Left lung (tissue), 10 donors: ENCODE results near the gene SP6. TPM values are rescaled to one million over a fixed set of nuclear protein-coding genes. Genes with fewer than 3 reads are reported as not detected.
A peak's percentile ranks its signal among the peaks of the same experiment; 100 is the strongest.

Source experiments
- ATAC-seq: fragments of 200-7000 bp; cut with Tn5 transposase; one replicate; pipeline ENCODE4 v1.9.1; 2020; ENCODE audit warnings: moderate library complexity
- DNase-seq, 4 donors: peaks; one replicate each; pipeline ENCODE4 v3.0.0-alpha.2; 2013 to 2020
- H3K27ac ChIP-seq, 2 donors: fragments of 200-600 bp; sonication (generic) in 1 of 2; one replicate each; pipeline versions ENCODE4 v1.5.0 to v1.8.0; 2020 to 2021
- H3K27me3 ChIP-seq, 2 donors: fragments of 200-600 bp; sonication (generic) in 1 of 2; one replicate each; pipeline versions ENCODE4 v1.5.0 to v1.8.0; 2020 to 2021
- H3K36me3 ChIP-seq, 2 donors: fragments of 200-600 bp; sonication (generic) in 1 of 2; one replicate each; pipeline versions ENCODE4 v1.5.0 to v1.8.0; 2020 to 2021
- H3K4me1 ChIP-seq, 2 donors: fragments of 200-600 bp; one replicate each; pipeline ENCODE4 v1.8.0; 2021
- H3K4me3 ChIP-seq, 2 donors: fragments of 200-600 bp; sonication (generic) in 1 of 2; one replicate each; pipeline versions ENCODE4 v1.5.0 to v1.8.0; 2020 to 2021; ENCODE audit warnings: mild to moderate bottlenecking in 1 of 2
- H3K9me3 ChIP-seq, 2 donors: fragments of 200-600 bp; sonication (generic) in 1 of 2; one replicate each; pipeline versions ENCODE4 v1.5.0 to v1.8.0; 2020 to 2021
- intact Hi-C, 2 donors: fragments of 100-400 bp; cut with DNase I; formaldehyde crosslinking; loops; one replicate each; pipeline versions ENCODE4 v1.11.2 to v1.14.2; 2022
- polyA plus RNA-seq, 6 donors: library from polyadenylated mRNA; unstranded; fragments of 120-200 nt; gene quantifications; one replicate each; pipeline ENCODE4 v1.2.1, GENCODE V29; 2013; ENCODE audit not compliant: insufficient read length in 6 of 6
- total RNA-seq, 2 donors: library from RNA; stranded (reverse); fragmentation: NEBNext Ultra II Directional; extraction: Animal tissue kit (Norgen Biotek cat#: 25700); gene quantifications; one replicate each; pipeline ENCODE4 v1.2.1, GENCODE V29; 2021
- TF ChIP-seq, protein P1 (sequence below), 2 donors: fragments of 200-600 bp; sonication (generic) in 1 of 2; IDR thresholded peaks; one replicate each; pipeline versions ENCODE4 v1.5.0 to v1.8.0; 2021; ENCODE audit warnings: antibody characterized with exemption in 2 of 2
- donor health status: DM: no; HTN: yes; CAD: no.
- donor health status: DM: no; HTN: no; CAD: no.

The SP6 gene
- total and polyA plus RNA-seq, 8 donors = 0.79 to 6.7 (median 4.5) TPM

- intact Hi-C loops = no loop called here
- peak; percentile 83 for ATAC-seq
- Histone ChIP-seq H3K4me1 (peaks cover 0 to 10% of the 10 kb centered on the region in 2 donors), H3K27me3 (no peaks in the 10 kb centered on the region), H3K36me3 (peaks cover 0 to 80% of the 10 kb centered on the region in 2 donors), H3K27ac (peak overlapping the region; percentile 26 to 43), H3K4me3 (no peak overlapping the region), H3K9me3 (no peaks in the 10 kb centered on the region)
- peak in 3 of 4 donors; percentile 24 to 82 (median 76) for DNase-seq
- TF ChIP-seq, protein P1, sequence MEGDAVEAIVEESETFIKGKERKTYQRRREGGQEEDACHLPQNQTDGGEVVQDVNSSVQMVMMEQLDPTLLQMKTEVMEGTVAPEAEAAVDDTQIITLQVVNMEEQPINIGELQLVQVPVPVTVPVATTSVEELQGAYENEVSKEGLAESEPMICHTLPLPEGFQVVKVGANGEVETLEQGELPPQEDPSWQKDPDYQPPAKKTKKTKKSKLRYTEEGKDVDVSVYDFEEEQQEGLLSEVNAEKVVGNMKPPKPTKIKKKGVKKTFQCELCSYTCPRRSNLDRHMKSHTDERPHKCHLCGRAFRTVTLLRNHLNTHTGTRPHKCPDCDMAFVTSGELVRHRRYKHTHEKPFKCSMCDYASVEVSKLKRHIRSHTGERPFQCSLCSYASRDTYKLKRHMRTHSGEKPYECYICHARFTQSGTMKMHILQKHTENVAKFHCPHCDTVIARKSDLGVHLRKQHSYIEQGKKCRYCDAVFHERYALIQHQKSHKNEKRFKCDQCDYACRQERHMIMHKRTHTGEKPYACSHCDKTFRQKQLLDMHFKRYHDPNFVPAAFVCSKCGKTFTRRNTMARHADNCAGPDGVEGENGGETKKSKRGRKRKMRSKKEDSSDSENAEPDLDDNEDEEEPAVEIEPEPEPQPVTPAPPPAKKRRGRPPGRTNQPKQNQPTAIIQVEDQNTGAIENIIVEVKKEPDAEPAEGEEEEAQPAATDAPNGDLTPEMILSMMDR (IDR thresholded peaks at IDR 0.05) = no peak
Observed at GRCh38 chr17:47810200-47810821, 40.7 kb downstream of the SP6 start.

GRCh38 chr17:47808830-47809480 is 42.0 kb downstream of the SP6 start:
- peaks cover 0 to 10% of the 10 kb centered on the region in 2 donors for H3K4me1 ChIP-seq
- DNase-seq (no peak), ATAC-seq (no peak)
- H3K27me3 ChIP-seq = no peaks in the 10 kb centered on the region
- H3K9me3 ChIP-seq = no peaks in the 10 kb centered on the region
- TF ChIP-seq, protein P1 (IDR thresholded peaks at IDR 0.05) = no peak
- intact Hi-C loops = no loop called here
- no peak overlapping the region for H3K4me3 ChIP-seq
- no peak overlapping the region for H3K27ac ChIP-seq
- peaks cover 0 to 66% of the 10 kb centered on the region in 2 donors for H3K36me3 ChIP-seq

DNA sequence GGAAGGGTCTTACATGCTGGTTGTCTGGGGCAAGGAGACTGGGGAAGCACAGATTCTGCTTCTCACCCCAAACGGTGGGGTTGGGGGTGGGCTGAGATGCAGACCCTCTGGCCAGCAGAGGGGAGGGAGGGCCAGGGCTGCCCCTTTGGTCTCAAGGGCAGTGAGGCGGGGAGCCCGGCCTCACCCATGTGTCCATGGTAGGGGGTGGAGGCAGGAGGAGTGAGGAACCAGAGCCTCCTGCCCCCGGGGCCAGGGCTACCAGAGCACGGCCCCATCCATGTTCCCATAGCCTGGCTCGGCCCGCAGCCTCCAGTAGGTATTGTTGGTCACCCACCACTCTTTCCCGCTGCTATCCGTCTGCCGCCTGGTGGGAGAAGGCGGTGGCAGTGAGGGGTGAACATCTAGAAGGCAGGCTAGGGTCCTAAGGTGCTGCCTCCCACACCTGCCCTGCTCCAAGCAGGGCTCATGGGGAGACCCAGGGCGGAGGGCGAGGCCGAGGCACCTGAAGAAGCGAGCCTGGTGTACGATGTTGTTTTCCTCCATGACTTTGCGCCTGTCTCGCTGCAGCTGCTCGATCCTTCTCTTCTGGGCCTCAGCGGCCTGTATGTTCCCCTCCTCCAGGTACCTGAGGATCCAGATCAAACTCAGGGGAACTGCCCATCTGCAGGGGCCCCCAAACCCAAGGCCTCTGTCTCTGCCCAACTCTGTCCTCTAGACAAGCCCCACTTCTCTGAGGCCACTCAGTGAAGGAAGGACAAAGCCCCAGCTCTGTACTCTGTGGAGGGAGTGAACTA is 42.7 kb downstream of the SP6 start:
- H3K4me3 ChIP-seq = no peak overlapping the region
- H3K27ac ChIP-seq = no peak overlapping the region
- H3K27me3 ChIP-seq = no peaks in the 10 kb centered on the region
- peaks cover 0 to 10% of the 10 kb centered on the region in 2 donors for H3K4me1 ChIP-seq
- ATAC-seq (no peak), DNase-seq (no peak)
- intact Hi-C loops = no loop called here
- TF ChIP-seq, protein P1 (IDR thresholded peaks at IDR 0.05) = no peak
- H3K9me3 ChIP-seq = no peaks in the 10 kb centered on the region
- H3K36me3 ChIP-seq = peaks cover 0 to 59% of the 10 kb centered on the region in 2 donors

GRCh38 chr17:47807421-47807820 is 43.5 kb downstream of the SP6 start:
- TF ChIP-seq, protein P1 (IDR thresholded peaks at IDR 0.05) = no peak
- no peaks in the 10 kb centered on the region for H3K9me3 ChIP-seq
- H3K4me3 ChIP-seq = no peak overlapping the region
- intact Hi-C loops = no loop called here
- ATAC-seq (no peak), DNase-seq (no peak)
- H3K36me3 ChIP-seq = peaks cover 0 to 51% of the 10 kb centered on the region in 2 donors
- H3K27me3 ChIP-seq = no peaks in the 10 kb centered on the region
- peaks cover 0 to 10% of the 10 kb centered on the region in 2 donors for H3K4me1 ChIP-seq
- no peak overlapping the region for H3K27ac ChIP-seq

DNA sequence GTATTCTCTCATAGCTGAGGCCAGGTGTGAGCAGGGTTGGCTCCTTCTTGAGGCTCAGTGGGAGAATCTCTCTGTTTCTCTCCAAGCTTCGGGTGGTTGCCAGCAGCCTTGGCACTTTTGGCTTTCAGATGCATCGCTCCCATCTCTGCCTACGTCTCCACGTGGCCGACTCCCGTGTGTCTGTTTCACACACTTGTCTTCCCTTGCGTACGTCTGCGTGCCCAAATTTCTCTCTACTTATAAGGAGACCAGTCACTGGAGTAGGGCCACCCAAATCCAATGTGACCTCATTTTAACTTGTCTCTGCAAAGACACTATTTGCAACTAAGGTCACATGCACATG is 44.1 kb downstream of the SP6 start:
- H3K4me3 ChIP-seq = no peak overlapping the region
- TF ChIP-seq, protein P1 (IDR thresholded peaks at IDR 0.05) = no peak
- no peaks in the 10 kb centered on the region for H3K9me3 ChIP-seq
- peaks cover 0 to 47% of the 10 kb centered on the region in 2 donors for H3K36me3 ChIP-seq
- no peak for DNase-seq
- intact Hi-C loops = no loop called here
- ATAC-seq = no peak
- peaks cover 0 to 10% of the 10 kb centered on the region in 2 donors for H3K4me1 ChIP-seq
- no peak overlapping the region for H3K27ac ChIP-seq
- H3K27me3 ChIP-seq = no peaks in the 10 kb centered on the region
